ENCODE results near the gene HOXB1.

The HOXB1 gene

DNA sequence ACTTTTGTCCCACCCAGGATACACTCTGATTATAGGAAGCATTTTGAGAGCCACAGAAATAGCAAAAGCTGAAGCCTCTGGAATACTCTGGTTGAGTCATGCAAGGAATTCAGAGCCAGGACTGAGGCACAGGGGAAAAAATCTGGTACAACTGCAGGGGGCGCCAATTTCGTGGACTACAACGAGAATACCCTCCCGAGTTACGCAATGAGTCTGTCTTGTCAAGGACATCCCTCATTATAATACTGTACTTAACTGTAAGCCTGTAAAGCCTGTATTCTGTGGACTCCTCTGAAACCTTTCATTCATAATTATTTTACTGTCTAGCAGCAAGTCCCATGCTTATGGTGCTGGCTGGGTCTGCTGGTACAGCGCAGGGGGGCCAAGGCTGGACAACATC lies 7.8 kb downstream of the HOXB1 start:
- Histone ChIP-seq H3K9ac (ENCODE audit: low read length) (no peak overlapping the region), H3K4me2 (ENCODE audit: low read length) (no peak overlapping the region), H3K27me3 (ENCODE audit: insufficient read depth, low read length) (no peaks in the 10 kb centered on the region), H3K4me1 (ENCODE audit: insufficient read depth, low read length, severe bottlenecking) (no peaks in the 10 kb centered on the region), H3F3A (ENCODE audit: insufficient read depth, low read length) (no peaks in the 10 kb centered on the region), H3K9me3 (ENCODE audit: low read length) (no peaks in the 10 kb centered on the region), H3K9me2 (ENCODE audit: low read depth, low read length) (no peaks in the 10 kb centered on the region), H3K79me2 (ENCODE audit: insufficient read depth, low read length) (no peaks in the 10 kb centered on the region), H3K36me3 (ENCODE audit: insufficient read depth, low read length) (no peaks in the 10 kb centered on the region), H4K20me1 (ENCODE audit: insufficient read depth, low read length) (no peaks in the 10 kb centered on the region), H3K4me3 (ENCODE audit: low read depth, low read length, poor library complexity, severe bottlenecking) (no peak overlapping the region), H3K27ac (ENCODE audit: low read depth, low read length, poor library complexity, severe bottlenecking) (no peak overlapping the region), H2AFZ (ENCODE audit: low read length) (no peak overlapping the region)
- TF ChIP-seq, protein P1, sequence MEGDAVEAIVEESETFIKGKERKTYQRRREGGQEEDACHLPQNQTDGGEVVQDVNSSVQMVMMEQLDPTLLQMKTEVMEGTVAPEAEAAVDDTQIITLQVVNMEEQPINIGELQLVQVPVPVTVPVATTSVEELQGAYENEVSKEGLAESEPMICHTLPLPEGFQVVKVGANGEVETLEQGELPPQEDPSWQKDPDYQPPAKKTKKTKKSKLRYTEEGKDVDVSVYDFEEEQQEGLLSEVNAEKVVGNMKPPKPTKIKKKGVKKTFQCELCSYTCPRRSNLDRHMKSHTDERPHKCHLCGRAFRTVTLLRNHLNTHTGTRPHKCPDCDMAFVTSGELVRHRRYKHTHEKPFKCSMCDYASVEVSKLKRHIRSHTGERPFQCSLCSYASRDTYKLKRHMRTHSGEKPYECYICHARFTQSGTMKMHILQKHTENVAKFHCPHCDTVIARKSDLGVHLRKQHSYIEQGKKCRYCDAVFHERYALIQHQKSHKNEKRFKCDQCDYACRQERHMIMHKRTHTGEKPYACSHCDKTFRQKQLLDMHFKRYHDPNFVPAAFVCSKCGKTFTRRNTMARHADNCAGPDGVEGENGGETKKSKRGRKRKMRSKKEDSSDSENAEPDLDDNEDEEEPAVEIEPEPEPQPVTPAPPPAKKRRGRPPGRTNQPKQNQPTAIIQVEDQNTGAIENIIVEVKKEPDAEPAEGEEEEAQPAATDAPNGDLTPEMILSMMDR (IDR thresholded peaks at IDR 0.05; ENCODE audit: low read length): no peak
- TF ChIP-seq EZH2 (IDR thresholded peaks at IDR 0.05; ENCODE audit: borderline replicate concordance, low read length): no peak

DNA sequence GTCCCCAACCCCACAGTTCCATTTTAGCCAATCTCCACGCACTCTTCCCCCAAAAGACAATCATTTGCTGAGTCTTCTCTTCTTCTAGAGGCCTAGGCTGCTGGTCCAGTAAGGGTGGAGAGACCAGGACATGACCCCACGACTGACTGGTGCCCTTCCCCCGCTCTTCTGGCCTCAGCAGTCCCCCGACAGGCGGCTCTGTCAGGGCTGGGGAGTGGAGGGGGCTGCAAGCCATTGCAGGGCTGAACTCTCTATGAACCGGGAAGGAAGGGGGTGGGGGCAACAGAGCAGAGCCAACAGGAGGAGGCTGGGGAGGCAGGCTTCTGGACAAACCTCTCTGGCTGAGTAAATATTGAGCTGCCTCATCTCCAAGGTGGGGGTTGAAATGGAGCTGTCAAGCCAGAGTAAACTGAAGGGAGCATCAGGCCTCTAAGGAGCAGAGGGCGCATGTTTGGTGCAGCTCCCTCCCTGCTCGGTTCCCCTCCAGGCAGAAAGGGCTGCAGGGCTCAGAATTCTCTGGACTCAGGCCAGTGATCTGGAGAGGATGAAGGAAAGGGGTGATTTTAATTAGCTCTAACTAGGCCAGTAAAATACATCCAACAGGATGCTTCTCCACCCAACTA lies 8.7 kb downstream of the HOXB1 start:
- no peak overlapping the region for H3K9ac ChIP-seq (ENCODE audit: low read length)
- no peak overlapping the region for H3K27ac ChIP-seq (ENCODE audit: low read depth, low read length, poor library complexity, severe bottlenecking)
- H3K79me2 ChIP-seq (ENCODE audit: insufficient read depth, low read length): no peaks in the 10 kb centered on the region
- H4K20me1 ChIP-seq (ENCODE audit: insufficient read depth, low read length): no peaks in the 10 kb centered on the region
- no peak overlapping the region for H2AFZ ChIP-seq (ENCODE audit: low read length)
- H3F3A ChIP-seq (ENCODE audit: insufficient read depth, low read length): no peaks in the 10 kb centered on the region
- H3K4me3 ChIP-seq (ENCODE audit: low read depth, low read length, poor library complexity, severe bottlenecking): no peak overlapping the region
- H3K9me2 ChIP-seq (ENCODE audit: low read depth, low read length): no peaks in the 10 kb centered on the region
- no peaks in the 10 kb centered on the region for H3K9me3 ChIP-seq (ENCODE audit: low read length)
- no peaks in the 10 kb centered on the region for H3K4me1 ChIP-seq (ENCODE audit: insufficient read depth, low read length, severe bottlenecking)
- no peaks in the 10 kb centered on the region for H3K27me3 ChIP-seq (ENCODE audit: insufficient read depth, low read length)
- H3K36me3 ChIP-seq (ENCODE audit: insufficient read depth, low read length): no peaks in the 10 kb centered on the region
- no peak overlapping the region for H3K4me2 ChIP-seq (ENCODE audit: low read length)
- no peak for TF ChIP-seq EZH2 (IDR thresholded peaks at IDR 0.05; ENCODE audit: borderline replicate concordance, low read length)
- TF ChIP-seq, protein P1 (IDR thresholded peaks at IDR 0.05; ENCODE audit: low read length): no peak

DNA sequence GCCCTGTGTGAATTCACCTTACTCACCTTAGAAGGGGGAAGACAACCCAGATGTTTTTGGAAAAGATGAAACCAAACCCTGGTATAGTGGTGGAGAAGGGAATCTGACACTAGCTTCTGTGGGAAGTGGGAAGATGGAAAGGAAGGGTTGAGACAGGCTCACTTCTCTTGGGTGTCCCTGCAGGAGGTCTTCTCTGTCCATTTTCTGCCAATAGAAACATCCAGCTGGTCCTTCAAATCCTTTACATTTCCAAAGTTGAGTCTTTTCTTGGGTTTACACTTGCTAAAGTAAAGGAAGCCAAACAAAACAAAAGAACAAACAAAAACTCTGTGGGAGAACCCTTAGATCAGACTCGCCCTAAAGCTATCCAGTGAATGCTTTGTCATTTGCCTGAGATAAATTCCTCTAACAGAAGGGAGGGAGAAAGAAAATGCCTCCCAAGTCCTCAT lies 10.2 kb downstream of the HOXB1 start:
- no peak overlapping the region for H3K27ac ChIP-seq (ENCODE audit: low read depth, low read length, poor library complexity, severe bottlenecking)
- H3K36me3 ChIP-seq (ENCODE audit: insufficient read depth, low read length): no peaks in the 10 kb centered on the region
- TF ChIP-seq, protein P1 (IDR thresholded peaks at IDR 0.05; ENCODE audit: low read length): no peak
- TF ChIP-seq EZH2 (IDR thresholded peaks at IDR 0.05; ENCODE audit: borderline replicate concordance, low read length): no peak
- H4K20me1 ChIP-seq (ENCODE audit: insufficient read depth, low read length): no peaks in the 10 kb centered on the region
- H3K4me2 ChIP-seq (ENCODE audit: low read length): no peak overlapping the region
- no peak overlapping the region for H2AFZ ChIP-seq (ENCODE audit: low read length)
- H3K79me2 ChIP-seq (ENCODE audit: insufficient read depth, low read length): no peaks in the 10 kb centered on the region
- H3K9ac ChIP-seq (ENCODE audit: low read length): no peak overlapping the region
- H3K9me3 ChIP-seq (ENCODE audit: low read length): no peaks in the 10 kb centered on the region
- no peak overlapping the region for H3K4me3 ChIP-seq (ENCODE audit: low read depth, low read length, poor library complexity, severe bottlenecking)
- H3F3A ChIP-seq (ENCODE audit: insufficient read depth, low read length): no peaks in the 10 kb centered on the region
- H3K9me2 ChIP-seq (ENCODE audit: low read depth, low read length): no peaks in the 10 kb centered on the region
- H3K27me3 ChIP-seq (ENCODE audit: insufficient read depth, low read length): no peaks in the 10 kb centered on the region
- H3K4me1 ChIP-seq (ENCODE audit: insufficient read depth, low read length, severe bottlenecking): no peaks in the 10 kb centered on the region
